ENCODE results near the gene BAD. TPM values are rescaled to one million over a fixed set of nuclear protein-coding genes. Genes with fewer than 3 reads are reported as not detected.

Gene BAD
- total RNA-seq, 1 experiment from 2014 or later: 368 TPM

DNA sequence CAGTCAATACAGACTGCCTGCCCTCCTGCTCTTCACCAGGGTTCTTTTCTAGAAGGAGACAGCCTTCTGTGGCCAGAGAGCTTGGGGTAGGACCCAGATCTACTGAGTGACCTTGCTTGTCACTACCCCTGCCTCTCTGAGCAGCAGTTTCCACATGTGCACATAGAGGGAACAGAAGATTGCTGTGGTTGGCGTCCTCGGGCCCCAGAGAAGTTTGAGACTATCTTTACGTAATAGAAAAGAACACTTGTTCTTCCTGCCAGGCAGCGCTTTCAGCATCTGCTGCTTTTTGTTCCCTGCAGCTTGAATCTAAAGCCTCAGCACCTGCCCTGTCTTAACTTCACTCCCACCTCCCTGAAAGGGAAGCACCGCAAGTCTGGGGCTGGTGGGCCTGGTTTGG is 45.5 kb downstream of the BAD start:
- H3K4me3 ChIP-seq (ENCODE audit: low read length): no peak overlapping the region
- no peak overlapping the region for H3K27ac ChIP-seq (ENCODE audit: low read length)
- no peak for TF ChIP-seq EZH2phosphoT487 (IDR thresholded peaks at IDR 0.05; ENCODE audit: borderline replicate concordance, low read length)
- TF ChIP-seq, protein P1, sequence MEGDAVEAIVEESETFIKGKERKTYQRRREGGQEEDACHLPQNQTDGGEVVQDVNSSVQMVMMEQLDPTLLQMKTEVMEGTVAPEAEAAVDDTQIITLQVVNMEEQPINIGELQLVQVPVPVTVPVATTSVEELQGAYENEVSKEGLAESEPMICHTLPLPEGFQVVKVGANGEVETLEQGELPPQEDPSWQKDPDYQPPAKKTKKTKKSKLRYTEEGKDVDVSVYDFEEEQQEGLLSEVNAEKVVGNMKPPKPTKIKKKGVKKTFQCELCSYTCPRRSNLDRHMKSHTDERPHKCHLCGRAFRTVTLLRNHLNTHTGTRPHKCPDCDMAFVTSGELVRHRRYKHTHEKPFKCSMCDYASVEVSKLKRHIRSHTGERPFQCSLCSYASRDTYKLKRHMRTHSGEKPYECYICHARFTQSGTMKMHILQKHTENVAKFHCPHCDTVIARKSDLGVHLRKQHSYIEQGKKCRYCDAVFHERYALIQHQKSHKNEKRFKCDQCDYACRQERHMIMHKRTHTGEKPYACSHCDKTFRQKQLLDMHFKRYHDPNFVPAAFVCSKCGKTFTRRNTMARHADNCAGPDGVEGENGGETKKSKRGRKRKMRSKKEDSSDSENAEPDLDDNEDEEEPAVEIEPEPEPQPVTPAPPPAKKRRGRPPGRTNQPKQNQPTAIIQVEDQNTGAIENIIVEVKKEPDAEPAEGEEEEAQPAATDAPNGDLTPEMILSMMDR (conservative IDR thresholded peaks at IDR 0.05; ENCODE audit: low read depth, low read length): no peak
- no peak for TF ChIP-seq EZH2 (IDR thresholded peaks at IDR 0.05; ENCODE audit: low read length, unreplicated experiment)

DNA sequence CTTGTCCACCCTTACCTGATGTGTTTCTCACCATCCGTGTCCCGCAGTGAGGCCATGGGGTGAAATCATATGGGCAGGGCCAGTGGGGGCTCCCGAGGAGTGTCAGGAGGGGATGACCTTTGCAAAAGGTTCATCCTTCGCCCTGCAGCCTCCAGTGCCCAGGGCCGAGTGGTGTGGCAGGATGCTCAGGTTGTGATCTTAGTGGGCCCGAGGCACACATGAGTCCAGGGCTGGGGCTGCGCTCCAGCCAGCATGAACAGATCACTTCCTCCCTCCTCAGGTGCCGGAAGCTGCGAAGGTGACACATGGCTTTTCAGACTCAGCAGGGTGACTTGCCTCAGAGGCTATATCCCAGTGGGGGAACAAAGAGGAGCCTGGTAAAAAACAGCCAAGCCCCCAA is 46.4 kb downstream of the BAD start:
- Histone ChIP-seq H3K27me3 (ENCODE audit: low read length) (no peaks in the 10 kb centered on the region), H3K4me2 (ENCODE audit: low read length) (peak overlapping the region; percentile 66), H3K4me1 (ENCODE audit: insufficient read depth, low read length) (peaks cover 61% of the 10 kb centered on the region), H2AFZ (ENCODE audit: low read length) (no peak overlapping the region), H3K79me2 (ENCODE audit: low read length) (peaks cover 22% of the 10 kb centered on the region), H3K9me3 (ENCODE audit: low read length) (no peaks in the 10 kb centered on the region), H3K27ac (ENCODE audit: low read length) (no peak overlapping the region), H3K36me3 (ENCODE audit: low read depth, low read length) (no peaks in the 10 kb centered on the region; the same call in 1 of the 2 replicates), H3K4me3 (ENCODE audit: low read length) (no peak overlapping the region), H3F3A (ENCODE audit: low read length, unreplicated experiment) (peaks cover 16% of the 10 kb centered on the region), H3K9ac (ENCODE audit: low read length) (no peak overlapping the region), H4K20me1 (ENCODE audit: low read length) (no peaks in the 10 kb centered on the region), H3K9me2 (replicated peaks; ENCODE audit: low read length) (no peaks in the 10 kb centered on the region)
- ChIA-PET CTCF (interaction anchor here (1.1 to 1.2 kb wide), 3 partner anchors 8 to 39 kb away, joined by 3 to 4 read pairs (median 3); no protein-coding TSS in a partner anchor), POLR2A (ENCODE audit: unreplicated experiment) (interaction anchor here (1.0 kb wide), 1 partner anchor 8 kb away, joined by 12 read pairs; the partner anchor contains the start of gene PPP1R14B)
- DNase-seq: no peak
- BruUV-seq (replicated peaks): no TSS peak
- no peak for ATAC-seq
- TF ChIP-seq, protein P1 (conservative IDR thresholded peaks at IDR 0.05; ENCODE audit: low read depth, low read length): no peak
- no peak for TF ChIP-seq EZH2phosphoT487 (IDR thresholded peaks at IDR 0.05; ENCODE audit: borderline replicate concordance, low read length)
- TF ChIP-seq EZH2 (IDR thresholded peaks at IDR 0.05; ENCODE audit: low read length, unreplicated experiment): no peak
- intact Hi-C loops (cut with micrococcal nuclease): no loop called here

More for the DNA sequence above, 45.5 kb downstream of the BAD start:
- Histone ChIP-seq H3K27me3 (ENCODE audit: low read length) (no peaks in the 10 kb centered on the region), H3F3A (ENCODE audit: low read length, unreplicated experiment) (peaks cover 16% of the 10 kb centered on the region), H3K4me1 (ENCODE audit: insufficient read depth, low read length) (peaks cover 65% of the 10 kb centered on the region), H4K20me1 (ENCODE audit: low read length) (no peaks in the 10 kb centered on the region), H3K4me2 (ENCODE audit: low read length) (no peak overlapping the region), H3K9me3 (ENCODE audit: low read length) (no peaks in the 10 kb centered on the region), H3K9ac (ENCODE audit: low read length) (no peak overlapping the region), H3K9me2 (replicated peaks; ENCODE audit: low read length) (no peaks in the 10 kb centered on the region), H3K36me3 (ENCODE audit: low read depth, low read length) (peaks cover 7% of the 10 kb centered on the region; the same call in 1 of the 2 replicates), H3K79me2 (ENCODE audit: low read length) (peaks cover 31% of the 10 kb centered on the region), H2AFZ (ENCODE audit: low read length) (no peak overlapping the region)
- intact Hi-C loops (cut with micrococcal nuclease): no loop called here
- ATAC-seq: no peak
- POLR2A ChIA-PET (ENCODE audit: unreplicated experiment): no interaction called here
- no peak for DNase-seq
- CTCF ChIA-PET: no interaction called here
- BruUV-seq (replicated peaks): no TSS peak

DNA sequence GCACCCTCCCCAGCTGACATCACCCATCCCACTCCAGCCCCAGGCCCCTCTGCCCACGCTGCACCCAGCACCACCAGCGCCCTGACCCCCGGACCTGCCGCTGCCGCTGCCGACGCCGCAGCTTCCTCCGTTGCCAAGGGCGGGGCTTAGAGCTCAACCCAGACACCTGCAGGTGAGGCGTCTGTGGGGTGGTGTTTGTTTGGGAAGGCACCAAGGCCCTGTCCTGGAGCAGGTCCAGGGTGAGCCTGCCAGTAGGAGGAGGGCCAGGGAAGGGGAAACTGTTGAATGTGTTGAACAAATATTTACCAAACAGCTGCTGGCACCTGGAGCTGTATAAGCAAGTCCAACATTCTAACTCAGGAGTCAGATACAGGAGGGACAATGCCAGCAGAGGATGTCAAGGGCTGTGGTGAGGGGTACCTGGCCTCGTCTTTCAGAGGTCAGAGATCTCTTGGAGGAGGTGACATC is 46.9 kb downstream of the BAD start:
- peak; percentile 95 for DNase-seq
- ChIA-PET POLR2A (ENCODE audit: unreplicated experiment) (interaction anchor here (1.0 kb wide), 1 partner anchor 9 kb away, joined by 12 read pairs; the partner anchor contains the start of gene PPP1R14B), CTCF (interaction anchor here (1.1 to 1.2 kb wide), 3 partner anchors 8 to 39 kb away, joined by 3 to 4 read pairs (median 3); no protein-coding TSS in a partner anchor)
- no peaks in the 10 kb centered on the region for H3K9me2 ChIP-seq (replicated peaks; ENCODE audit: low read length)
- H3K4me1 ChIP-seq (ENCODE audit: insufficient read depth, low read length): peaks cover 56% of the 10 kb centered on the region
- no peaks in the 10 kb centered on the region; the same call in 1 of the 2 replicates for H3K36me3 ChIP-seq (ENCODE audit: low read depth, low read length)
- H3K4me2 ChIP-seq (ENCODE audit: low read length): peak overlapping the region; percentile 66
- no TSS peak for BruUV-seq (replicated peaks)
- intact Hi-C loops (cut with micrococcal nuclease): no loop called here
- H3K9me3 ChIP-seq (ENCODE audit: low read length): no peaks in the 10 kb centered on the region
- H2AFZ ChIP-seq (ENCODE audit: low read length): no peak overlapping the region
- peaks cover 16% of the 10 kb centered on the region for H3F3A ChIP-seq (ENCODE audit: low read length, unreplicated experiment)
- no peaks in the 10 kb centered on the region for H4K20me1 ChIP-seq (ENCODE audit: low read length)
- H3K4me3 ChIP-seq (ENCODE audit: low read length): peak overlapping the region; percentile 20; the same call in 1 of the 2 replicates
- peak; percentile 8 for ATAC-seq
- no peak overlapping the region for H3K27ac ChIP-seq (ENCODE audit: low read length)
- H3K27me3 ChIP-seq (ENCODE audit: low read length): no peaks in the 10 kb centered on the region
- peaks cover 16% of the 10 kb centered on the region for H3K79me2 ChIP-seq (ENCODE audit: low read length)
- no peak overlapping the region for H3K9ac ChIP-seq (ENCODE audit: low read length)
- no peak for TF ChIP-seq EZH2phosphoT487 (IDR thresholded peaks at IDR 0.05; ENCODE audit: borderline replicate concordance, low read length)
- no peak for TF ChIP-seq EZH2 (IDR thresholded peaks at IDR 0.05; ENCODE audit: low read length, unreplicated experiment)
- TF ChIP-seq, protein P1 (conservative IDR thresholded peaks at IDR 0.05; ENCODE audit: low read depth, low read length): no peak

All from PC-3 (cell line).